GM12891 (cell line): ENCODE data around the gene EXOC3.

Experiments
- DNase-seq: peaks from one replicate; pipeline ENCODE4 v3.0.0; 2011; ENCODE audit warnings: low spot score; ENCODE audit not compliant: insufficient read length
- FAIRE-seq: peaks from 2 replicates; lab custom pipeline; 2011; peaks lifted over from hg19 to GRCh38; lab: Jason Lieb, UNC
- PAX5 ChIP-seq: IDR thresholded peaks from 2 replicates; pipeline ENCODE4 v1.6.1; 2011; ENCODE audit warnings: low read length, moderate library complexity, mild to moderate bottlenecking; ENCODE audit not compliant: insufficient read depth, severe bottlenecking
- POLR2A ChIP-seq: IDR thresholded peaks from 2 replicates; pipeline ENCODE4 v1.6.1; 2011; ENCODE audit warnings: low read depth, low read length, control low read depth
- POLR2AphosphoS5 ChIP-seq: IDR thresholded peaks from 2 replicates; pipeline ENCODE4 v1.6.1; 2011; ENCODE audit warnings: low read depth, low read length, control low read depth
- POU2F2 ChIP-seq: IDR thresholded peaks from 2 replicates; pipeline ENCODE4 v1.6.1; 2011; ENCODE audit warnings: low read depth, mild to moderate bottlenecking, control low read depth, low read length, moderate library complexity
- SPI1 ChIP-seq: IDR thresholded peaks from 2 replicates; pipeline ENCODE4 v1.6.1; 2011; ENCODE audit warnings: low read depth, low read length, control low read depth
- TAF1 ChIP-seq: IDR thresholded peaks from 2 replicates; pipeline ENCODE4 v1.6.1; 2011; ENCODE audit warnings: low read depth, low read length, control low read depth

Gene EXOC3

DNA sequence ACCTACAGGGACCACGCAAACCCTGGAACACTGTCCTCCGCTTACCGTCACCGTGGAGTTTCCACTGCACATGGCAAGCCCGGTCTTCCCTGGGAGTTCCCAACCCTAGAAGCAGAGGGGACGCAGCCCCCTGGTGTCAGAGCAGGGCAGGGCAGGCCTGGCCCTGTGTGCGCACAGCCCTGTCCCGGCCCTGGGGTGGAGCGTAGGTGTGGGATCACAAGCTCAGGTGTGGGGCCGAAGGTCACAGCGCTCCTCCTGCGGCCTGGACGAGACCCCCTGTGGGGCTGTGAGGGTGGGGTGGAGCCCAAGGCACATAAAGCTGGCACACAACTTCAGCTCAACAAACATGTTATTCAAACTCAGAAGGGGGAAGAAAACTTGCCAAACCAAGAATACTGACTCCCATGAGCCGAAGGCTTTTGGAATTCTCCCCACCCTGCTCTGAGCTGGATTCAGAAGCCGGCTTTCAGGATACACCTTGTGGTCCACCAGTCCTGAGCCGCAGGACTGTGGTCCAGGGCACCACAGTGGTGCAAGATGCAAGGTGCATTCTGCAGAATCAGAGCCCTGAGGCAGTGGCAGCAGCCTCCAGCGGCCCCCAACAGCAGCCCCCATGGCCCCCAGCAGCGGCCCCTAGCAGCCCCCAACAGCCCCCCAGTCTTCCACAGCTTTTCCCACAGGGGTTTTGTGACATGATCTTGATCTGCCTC, 11.8 kb upstream of the EXOC3 start:
- no peak; the same call in 1 of the 2 replicates for TF ChIP-seq POLR2A
- 0 out of 2 replicates have a peak, but pooled peaks have one; percentile 47 for TF ChIP-seq POU2F2
- FAIRE-seq, result peak; percentile 69
- DNase-seq, result peak; percentile 64

DNA sequence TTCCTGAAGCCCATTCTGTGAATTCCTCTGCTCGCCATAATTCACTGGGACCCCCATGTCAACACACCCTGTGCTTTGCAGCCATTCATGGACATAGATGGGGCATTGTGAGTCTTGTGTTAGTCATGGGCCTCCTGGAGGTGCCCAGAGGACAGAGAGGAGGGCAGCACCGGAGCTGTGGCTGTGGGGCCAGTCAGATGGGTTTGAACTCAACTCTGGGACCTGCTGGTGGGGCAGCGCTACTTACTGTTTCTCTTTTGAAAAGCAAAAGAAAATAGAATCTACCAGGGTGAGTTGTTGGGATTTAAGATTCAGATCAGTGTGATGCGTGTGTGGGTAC, 11.3 kb upstream of the EXOC3 start:
- no peak for DNase-seq
- no peak for FAIRE-seq
- TF ChIP-seq POLR2A (no peak), PAX5 (no peak)

DNA sequence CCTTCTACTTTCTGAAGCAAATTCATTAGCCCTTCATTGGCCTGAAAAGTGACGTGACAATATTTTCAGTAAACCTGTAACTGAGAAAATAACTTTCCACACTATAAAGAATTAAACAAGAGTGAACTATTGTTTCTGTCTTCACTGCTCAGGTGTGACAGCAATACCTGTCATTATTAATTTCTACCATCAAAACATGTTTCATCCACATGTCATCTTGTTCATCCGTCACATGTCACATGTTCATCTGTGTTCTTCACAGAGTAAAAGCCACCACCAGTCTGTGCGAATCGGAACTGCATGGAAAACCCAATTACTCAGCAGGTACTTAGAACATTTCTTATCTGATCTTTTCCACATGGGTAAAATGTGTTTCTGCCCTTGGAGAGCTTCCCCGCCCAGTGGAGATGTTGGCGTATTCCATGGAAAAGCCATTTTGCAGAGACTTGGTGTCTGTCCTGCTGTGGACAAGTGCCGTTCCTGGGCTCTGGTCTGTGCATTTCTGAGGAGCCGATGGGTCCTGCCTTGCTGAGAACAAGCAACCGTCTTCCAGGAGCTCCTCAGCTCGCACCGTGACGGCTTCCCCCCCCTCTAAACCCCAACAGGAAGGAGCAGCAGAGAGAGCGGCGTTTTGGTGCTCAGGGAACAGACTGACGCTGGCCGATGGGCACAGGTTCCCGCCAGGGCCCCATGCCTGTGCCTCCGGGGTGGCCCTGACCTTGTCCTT, 10.6 kb upstream of the EXOC3 start:
- FAIRE-seq (no peak), DNase-seq (no peak)
- no peak for TF ChIP-seq POU2F2
- no peak for TF ChIP-seq POLR2AphosphoS5
- TF ChIP-seq TAF1, result no peak
- TF ChIP-seq PAX5, result no peak
- no peak for TF ChIP-seq SPI1
- no peak for TF ChIP-seq POLR2A

DNA sequence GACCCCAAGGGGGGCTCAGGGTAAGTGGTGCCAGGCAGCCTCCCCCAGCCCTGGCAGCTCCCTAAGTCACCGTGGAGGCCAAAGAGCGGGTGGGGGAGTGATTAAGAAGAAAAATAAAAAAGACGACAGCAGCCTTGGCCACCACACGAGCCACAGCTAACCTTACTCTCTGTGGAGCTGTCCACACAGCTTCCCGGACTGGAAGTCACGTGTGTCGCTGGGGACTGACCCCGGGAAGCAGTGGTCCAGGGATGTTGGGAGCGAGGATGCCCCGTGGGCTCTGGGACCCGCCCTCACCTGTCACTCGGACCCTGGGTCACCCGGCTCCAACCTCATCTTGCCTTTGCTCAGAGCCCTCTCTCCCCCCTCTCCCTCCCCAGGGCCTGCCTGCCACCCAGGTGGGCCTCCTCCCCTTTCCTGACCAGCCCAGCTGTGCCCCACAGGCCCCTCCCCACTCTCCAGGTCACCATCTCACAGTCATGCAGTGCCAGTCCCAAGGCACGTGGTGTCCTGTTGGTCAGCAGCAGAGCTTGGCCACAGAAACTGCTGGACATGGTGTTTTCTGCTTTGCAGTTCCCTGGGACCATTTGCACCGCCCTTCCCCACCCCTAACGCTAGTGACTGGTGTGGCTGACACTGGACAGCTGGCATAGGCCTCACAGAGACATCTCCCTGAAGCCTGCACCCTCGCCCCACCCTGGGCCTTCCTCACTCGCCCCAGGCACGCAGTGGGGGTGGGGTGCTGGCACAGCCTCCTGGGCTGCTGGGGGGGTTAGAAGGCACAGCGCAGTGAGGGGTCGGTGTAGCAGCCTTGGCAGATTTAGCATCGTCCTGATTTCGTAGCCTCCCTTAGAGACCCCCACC, 9.8 kb upstream of the EXOC3 start:
- FAIRE-seq (no peak), DNase-seq (no peak)
- TF ChIP-seq POLR2AphosphoS5 (peak; percentile 25; the same call in 1 of the 2 replicates), TAF1 (no peak), SPI1 (no peak), POLR2A (peak; percentile 38; the same call in 1 of the 2 replicates), POU2F2 (no peak), PAX5 (no peak)

DNA sequence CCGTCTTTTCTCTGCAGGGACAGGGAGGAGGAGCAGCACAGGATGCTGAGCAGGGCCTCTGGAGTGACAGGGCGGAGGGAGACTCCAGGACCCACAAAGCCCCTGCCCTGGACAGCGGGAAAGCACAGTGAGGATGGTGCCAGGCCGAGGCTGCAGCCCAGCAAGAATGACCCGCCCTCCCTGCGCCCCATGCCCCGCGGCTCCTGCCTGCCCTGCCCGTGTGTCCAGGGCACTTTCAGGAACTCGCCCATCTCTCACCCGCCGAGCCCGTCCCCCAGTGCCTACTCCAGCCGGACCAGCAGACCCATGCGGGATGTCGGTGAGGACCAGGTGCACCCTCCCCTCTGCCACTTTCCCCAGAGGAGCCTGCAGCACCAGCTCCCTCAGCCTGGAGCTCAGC, 9.1 kb upstream of the EXOC3 start:
- TF ChIP-seq SPI1 (no peak), POLR2A (peak; percentile 41; the same call in 1 of the 2 replicates), POU2F2 (no peak)
- FAIRE-seq (no peak), DNase-seq (no peak)

DNA sequence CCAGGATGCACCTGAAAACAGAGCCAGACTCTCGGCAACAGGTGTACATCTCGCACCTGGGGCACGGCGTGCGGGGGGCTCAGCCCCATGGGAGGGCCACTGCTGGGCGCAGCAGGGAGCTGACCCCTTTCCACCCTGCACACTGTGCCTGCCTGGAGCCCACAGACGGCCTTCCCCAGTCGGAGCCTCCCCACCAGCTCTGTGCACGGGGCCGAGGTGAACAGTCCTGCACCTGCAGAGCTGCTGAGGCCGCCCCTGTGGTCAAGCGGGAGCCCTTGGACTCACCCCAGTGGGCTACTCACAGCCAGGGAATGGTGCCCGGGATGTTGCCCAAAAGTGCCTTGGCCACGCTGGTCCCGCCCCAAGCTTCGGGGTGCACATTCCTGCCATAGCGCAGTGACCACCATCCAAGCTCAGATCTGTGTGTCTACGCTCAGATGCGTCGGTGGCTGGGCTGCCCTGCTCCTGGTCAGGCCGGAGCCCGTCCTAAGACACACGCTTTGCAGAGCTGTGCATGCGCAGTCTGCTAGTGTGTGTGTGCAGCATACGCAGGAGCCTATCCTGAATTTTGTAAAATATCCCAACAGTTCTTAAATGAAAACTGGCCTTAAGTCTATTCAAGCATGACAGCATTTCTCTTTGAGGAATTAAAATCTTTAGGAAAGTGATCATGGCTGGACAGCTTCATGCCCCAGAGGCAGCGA, 8.4 kb upstream of the EXOC3 start:
- DNase-seq (no peak), FAIRE-seq (no peak)
- TF ChIP-seq POLR2AphosphoS5 (0 out of 2 replicates have a peak, but pooled peaks have one; percentile 30), POU2F2 (no peak)

DNA sequence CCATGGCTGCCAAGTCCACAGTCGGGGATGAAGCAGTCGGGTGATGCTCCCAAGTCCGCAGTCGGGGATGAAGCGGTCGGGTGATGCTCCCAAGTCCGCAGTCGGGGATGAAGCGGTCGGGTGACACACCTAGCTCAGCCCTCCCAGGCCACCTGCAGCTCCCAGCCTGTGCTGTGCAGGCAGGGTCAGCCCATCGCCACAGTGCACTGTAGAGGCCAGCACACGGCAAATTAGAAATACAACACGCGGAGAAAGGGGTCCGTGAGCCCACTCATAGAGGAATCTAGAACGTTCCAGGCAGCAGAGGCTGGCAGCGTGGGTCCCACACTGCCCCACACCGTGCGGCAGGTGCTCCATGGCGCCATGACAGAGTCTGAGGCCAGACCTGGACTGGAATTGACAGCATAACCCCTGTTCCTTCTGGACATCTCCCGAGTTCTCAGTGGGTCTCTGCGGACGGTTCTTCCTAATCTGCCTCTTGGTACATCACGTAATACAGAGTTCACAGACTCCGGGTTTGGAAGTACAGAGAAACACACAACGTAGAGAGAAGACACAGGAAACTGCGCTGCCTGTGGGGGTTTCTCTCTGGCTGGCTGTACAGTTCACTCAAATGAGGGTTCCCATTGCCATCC, 7.7 kb upstream of the EXOC3 start:
- TF ChIP-seq PAX5 (no peak), POLR2AphosphoS5 (no peak), POLR2A (no peak), POU2F2 (no peak), SPI1 (no peak), TAF1 (no peak)
- FAIRE-seq (no peak), DNase-seq (no peak)

DNA sequence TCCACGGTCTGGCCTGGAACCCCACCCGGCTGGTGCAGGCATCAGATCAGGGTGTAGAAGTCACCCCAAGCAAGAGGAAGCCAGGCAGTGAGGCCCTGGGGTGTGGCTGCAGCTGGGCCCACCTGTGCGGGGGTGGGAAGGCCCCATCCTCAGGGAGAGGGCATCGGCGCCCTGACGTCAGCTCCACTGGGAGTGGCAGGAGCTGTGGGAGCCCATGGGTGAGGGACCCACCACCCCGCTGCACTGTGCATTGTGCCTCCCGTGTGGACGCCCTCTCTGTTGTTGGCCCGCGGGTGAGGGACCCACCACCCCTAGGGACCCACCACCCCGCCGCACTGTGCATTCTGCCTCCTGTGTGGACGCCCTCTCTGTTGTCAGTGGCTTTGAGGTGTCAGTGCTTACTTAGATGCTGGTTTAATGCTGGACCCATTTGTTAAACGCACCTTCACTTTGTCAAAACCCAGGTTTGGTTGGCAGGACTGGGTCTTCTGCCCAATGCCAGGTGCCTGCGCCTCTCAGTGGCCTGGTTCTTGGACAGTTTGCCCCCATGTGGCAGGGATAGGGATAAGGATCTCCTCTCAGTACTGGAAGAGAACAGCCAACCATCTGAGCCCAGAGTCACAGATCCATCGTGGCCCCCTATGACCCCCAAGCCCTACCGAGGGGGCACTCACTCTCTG, 6.9 kb upstream of the EXOC3 start:
- DNase-seq (no peak), FAIRE-seq (peak; percentile 68)
- TF ChIP-seq POU2F2, result no peak
- TF ChIP-seq POLR2AphosphoS5, result peak; percentile 78
- no peak for TF ChIP-seq TAF1
- TF ChIP-seq POLR2A, result 0 out of 2 replicates have a peak, but pooled peaks have one; percentile 12
- no peak for TF ChIP-seq SPI1
- TF ChIP-seq PAX5, result no peak

DNA sequence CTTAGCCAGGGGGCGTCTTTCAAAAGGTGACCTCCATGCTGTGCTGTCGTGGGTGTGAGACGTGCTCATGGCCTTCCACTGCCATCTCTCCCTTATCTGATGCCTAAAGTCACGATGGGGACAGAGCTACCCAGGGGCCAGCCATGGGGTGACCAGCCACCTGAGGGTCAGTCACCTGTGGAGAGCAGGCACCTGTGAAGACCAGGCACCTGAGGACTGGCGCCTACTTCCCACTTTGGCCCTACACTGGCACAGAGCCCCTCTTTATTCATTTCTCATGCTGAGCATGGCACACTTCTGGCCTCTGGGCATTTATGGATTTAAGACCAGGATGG, 6.4 kb upstream of the EXOC3 start:
- DNase-seq, result no peak
- TF ChIP-seq PAX5 (no peak), TAF1 (no peak), POU2F2 (no peak), POLR2A (no peak; the same call in 1 of the 2 replicates), SPI1 (no peak), POLR2AphosphoS5 (no peak; the same call in none of the 2 replicates)
- FAIRE-seq, result no peak
